Measurements from ENCODE around the gene FBXL22.
A peak's percentile ranks its signal among the peaks of the same experiment; 100 is the strongest.

Gene FBXL22, protein sequence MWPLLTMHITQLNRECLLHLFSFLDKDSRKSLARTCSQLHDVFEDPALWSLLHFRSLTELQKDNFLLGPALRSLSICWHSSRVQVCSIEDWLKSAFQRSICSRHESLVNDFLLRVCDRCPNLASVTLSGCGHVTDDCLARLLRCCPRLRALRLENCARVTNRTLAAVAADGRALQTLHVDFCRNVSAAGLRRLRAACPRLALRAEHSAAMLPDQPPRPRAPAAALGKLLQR

DNA sequence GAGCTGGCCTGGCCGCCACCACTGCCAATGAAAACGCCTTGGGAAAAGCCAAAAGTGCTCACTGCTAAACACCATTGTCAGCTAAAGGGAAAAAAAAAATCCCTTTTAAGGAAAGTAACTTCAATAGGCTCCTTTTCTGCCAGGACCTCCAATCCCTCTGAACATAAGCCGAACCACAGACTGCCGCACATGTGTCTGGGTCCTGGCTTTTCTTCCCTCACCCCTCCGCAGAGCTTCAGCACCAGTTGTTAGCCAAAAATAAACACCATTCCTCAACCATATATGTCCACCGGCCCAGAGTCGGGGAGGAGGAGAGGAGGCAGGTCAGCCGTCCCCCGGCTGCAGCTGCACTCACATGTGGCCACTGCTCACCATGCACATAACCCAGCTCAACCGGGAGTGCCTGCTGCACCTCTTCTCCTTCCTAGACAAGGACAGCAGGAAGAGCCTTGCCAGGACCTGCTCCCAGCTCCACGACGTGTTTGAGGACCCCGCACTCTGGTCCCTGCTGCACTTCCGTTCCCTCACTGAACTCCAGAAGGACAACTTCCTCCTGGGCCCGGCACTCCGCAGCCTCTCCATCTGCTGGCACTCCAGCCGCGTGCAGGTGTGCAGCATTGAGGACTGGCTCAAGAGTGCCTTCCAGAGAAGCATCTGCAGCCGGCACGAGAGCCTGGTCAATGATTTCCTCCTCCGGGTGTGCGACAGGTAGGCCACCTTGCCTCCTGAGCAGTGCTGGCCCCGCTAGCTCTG lies at the start of gene FBXL22:
TSS of gene FBXL22 (plus strand) at position 350 of the 753 bp plus-strand sequence. CDS start at position 356, 6 bp downstream.
- no peak for ATAC-seq
- DNase-seq, result no peak

DNA sequence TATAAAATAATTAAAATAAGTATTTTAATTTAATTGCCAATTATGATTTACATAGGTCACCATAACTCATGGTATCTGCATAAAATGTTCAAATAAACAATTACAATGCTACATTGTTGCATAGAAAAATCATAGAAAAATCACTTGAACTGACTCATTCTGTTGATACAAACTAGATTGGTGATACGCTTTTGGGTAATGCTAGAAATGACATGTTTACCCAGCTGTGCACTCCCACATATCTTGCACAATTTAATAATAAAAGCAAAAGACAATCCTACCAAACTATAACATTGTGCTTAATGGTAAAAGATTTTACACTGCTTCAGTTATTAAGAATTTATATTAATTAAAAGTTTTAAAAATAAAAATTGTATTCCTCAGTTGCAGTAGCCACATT lies 45.8 kb upstream of the FBXL22 start:
- ATAC-seq, result no peak
- DNase-seq, result no peak

DNA sequence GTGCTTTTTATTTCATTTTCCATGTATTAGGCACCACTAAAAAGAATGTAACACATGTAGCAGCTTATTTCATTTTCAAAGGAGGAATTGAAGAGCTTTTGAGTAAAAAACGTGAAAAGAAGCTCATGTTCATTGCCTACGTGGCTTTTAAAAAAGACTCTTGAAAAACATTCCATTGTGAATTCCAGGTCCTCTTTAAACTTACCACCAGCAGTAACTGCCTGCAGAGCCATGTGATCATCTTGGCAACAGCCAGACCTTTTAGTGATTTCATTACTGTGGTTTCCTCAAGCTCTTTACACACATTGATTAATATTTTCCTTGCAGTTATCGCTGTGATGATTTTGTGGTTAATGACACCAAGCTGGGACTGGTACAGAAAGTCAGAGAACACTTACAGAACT lies 43.8 kb upstream of the FBXL22 start:
- ATAC-seq, result peak; percentile 89
- no peak for DNase-seq

DNA sequence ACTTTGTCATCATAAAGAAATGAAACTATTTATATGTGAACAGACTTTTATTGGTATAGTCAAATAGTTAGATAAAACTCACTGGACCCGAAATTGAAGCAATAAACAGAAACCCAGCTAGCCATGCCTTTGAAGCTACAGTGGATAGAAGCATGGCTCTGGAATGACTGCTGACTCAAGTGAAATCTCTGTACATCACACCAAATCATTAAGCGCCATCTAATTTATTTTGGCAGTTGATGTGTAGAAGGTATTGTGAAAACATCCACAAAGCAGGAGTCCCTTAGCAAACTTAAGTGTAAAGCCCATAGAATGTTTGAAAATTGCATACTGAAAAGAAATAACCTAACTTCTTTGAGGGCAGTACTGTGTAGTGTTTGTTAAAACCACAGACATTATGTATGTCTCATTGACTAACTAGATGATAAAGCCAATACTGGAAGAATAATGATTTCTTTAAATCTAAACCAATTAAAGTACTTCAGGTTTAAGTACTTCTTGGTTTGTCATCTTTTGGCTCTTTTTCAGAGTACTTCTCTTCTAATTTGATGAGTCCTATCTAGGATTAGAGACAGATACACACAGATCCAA lies 42.8 kb upstream of the FBXL22 start:
- ATAC-seq (no peak), DNase-seq (no peak)

DNA sequence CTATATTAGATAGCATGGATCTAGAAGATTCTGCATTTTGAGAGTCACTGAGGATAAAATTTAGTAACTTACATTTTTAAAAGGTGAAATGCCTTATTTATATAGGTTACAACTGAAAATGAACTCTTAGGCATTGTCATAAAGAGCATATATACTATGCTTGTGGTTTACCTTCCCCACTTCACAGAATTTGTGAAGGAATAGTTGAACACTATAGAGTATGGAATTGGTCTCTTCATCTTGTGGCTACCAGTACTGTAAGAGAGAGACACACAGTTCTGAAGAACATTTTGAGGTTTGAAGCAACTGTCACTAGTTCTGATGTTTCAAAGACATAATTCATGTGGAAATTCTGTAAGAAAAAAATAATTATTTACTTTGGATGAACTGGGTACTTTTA lies 41.7 kb upstream of the FBXL22 start:
- ATAC-seq, result peak; percentile 67

DNA sequence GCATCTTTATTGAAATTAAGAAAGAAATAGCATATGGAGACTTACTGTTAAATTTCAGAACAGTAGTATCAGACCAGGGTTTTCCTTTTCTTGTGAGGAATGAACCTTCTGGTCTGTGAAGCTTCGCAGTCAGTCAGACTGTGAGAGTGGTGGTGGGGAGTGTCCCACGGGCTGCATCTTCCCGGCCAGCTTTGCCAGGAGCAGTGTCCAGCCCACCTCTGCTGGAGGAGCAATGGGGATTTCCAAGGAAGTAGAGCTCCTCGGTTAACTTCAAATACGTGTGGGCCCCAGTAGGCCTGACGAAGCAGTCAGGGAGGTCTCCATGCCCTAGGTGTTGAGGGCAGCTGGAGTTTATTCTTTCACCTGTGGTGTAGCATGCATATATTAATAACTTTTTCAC lies 40.9 kb upstream of the FBXL22 start:
- ATAC-seq (no peak), DNase-seq (no peak)

More for the DNA sequence above, 41.7 kb upstream of the FBXL22 start:
- DNase-seq, result no peak

DNA sequence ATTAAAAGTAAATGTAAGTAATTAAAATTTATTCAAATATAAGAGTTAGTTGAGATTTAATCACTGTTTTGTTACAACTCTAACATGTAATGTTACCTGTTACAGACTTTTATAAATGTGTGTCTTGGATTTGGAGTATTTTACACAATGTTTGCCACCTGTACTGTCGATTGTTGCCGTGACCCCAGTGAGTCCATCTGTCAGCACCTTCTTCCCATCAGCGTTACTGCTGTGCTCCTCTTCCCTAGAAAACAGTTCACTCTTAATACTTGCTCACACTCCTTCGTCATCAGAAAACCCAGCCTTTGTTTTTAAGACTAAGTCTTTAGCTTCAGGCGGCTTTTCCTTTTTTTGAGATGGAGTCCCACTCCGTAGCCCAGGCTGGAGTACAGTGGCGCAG lies 40.5 kb upstream of the FBXL22 start:
- no peak for DNase-seq
- no peak for ATAC-seq

DNA sequence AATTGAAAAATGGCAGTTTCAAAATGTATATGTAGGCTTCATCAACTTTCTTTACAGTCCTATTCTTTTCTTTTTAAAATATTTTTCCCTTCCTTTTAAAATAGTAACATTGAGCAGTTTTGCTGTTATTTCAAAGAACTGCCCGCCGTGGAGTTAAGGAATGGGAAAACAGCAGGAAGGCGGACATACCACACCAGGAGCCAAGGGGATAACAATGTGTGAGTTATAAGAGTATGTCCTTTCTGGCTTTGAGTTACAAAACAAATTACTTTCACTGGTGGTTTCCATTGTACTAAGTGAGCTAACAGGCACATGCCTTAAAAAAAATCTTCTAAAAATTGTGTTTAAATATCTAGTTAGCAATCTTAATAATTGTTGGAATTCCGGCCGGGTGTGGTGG lies 37.4 kb upstream of the FBXL22 start:
- no peak for ATAC-seq
- DNase-seq, result no peak

DNA sequence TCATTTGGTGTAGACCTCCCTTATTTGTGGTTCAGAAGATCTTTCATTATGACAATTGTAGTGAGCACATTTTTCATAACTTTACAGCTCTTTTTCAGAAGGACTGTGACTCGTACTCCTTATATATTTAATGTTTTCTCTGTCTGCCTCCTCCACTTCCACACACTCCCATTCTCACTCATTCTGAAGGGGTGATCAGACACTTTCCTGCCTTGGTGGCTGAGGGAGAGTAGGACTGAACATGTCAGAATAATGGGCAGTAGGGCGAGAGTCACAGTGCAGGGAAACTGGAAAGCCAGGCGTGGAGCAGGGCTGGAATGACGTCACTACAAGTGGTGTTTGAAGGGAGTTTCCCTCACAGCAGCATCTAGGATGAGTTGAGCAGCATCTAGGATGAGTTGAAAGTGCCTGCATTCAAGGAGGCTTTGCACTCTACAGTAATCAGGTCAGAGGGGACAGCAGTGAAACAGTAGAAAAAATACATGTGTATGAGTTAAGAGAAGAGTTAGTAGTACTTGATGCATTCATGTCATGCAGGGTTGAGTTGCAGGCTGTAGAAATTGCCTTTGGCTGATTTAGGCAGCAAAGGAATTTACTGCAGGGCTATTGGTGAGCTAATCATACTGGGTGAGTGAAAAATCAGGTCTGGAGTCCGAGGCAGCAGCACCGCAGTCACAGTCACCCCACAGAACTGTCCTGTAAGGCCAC lies 36.3 kb upstream of the FBXL22 start:
- ATAC-seq (peak; percentile 96), DNase-seq (peak; percentile 65)

DNA sequence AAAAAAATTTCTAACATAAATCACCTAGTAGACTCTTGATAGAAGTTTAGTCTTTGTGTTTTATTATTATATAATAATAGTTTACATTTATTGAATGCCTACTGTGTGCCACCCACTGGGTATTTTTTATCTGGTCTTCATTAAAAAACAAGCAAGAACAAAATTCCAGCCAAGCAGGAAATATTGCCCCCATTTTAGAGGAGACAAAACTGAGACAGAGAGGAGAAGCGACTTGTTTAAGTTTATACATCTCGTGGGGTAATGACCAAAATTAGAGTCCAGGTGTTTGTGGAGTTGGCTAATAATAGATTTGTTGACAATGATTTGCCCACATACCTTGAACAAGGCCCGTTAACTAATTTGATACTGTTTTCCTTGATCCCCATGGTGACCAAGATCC lies 33.1 kb upstream of the FBXL22 start:
- DNase-seq (no peak), ATAC-seq (no peak)

DNA sequence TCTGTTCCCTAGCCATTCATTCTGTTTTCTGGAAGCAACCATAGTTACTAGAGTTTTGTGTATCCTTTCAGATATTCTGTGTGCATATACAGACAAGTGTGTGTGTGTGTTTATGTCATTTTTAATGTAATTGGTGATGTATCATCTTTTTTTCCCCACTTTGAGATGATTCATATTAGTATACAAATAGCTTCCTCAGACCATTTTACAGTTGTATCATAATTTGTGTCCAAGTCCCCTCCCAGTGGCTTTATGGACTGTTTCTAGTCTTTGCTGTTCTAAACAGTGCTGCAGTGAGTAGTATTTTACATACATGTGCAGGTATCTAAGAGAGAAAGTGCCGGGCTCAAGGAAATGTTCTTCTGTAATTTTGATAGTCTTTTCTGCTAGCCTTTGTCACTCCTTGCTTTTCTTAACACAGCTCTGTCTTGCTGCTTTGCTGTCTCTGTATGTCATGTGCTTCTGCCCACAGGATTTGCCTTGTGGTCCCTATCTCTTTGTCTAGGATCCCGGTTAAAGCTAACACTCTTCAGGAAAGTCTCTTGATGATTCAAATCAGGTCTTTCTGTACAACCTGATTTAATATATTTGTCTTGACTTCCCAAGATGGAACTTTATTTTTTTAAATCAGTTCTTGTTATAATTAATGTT lies 31.5 kb upstream of the FBXL22 start:
- no peak for DNase-seq

DNA sequence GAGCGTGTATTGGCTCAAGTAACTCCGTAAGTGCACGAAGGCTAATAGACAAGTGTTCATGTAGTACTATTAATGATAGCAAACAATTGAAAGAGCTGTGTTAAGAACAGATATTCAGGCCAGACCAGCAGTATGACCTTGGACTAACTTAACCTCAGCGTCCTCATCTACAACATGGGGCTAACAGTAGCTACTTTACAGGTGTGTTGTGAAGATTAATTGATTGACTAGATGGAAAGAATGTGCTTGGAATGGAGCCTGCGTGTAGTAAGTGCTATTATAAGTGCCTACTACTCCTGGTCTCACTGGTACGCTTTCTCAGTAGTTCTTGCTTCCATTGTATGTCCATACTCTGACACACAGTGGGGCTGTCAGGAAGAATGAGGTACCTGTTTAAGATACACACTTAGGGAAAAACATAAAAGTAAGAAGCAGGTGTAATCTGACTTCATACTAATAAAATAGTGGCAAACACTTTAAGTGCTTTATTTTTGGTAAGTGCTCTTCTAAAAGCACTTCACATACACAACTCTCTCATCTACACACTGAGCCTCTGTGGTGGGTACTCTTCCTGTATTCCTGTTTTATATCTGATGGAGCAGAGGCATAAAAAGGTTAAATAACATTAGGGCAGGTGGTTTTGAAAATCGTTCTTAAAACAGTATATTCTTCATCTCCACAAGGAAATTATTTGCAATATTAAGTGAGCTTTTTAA lies 24.3 kb upstream of the FBXL22 start:
- DNase-seq (no peak), ATAC-seq (no peak)

More for the DNA sequence above, 31.5 kb upstream of the FBXL22 start:
- ATAC-seq, result no peak

DNA sequence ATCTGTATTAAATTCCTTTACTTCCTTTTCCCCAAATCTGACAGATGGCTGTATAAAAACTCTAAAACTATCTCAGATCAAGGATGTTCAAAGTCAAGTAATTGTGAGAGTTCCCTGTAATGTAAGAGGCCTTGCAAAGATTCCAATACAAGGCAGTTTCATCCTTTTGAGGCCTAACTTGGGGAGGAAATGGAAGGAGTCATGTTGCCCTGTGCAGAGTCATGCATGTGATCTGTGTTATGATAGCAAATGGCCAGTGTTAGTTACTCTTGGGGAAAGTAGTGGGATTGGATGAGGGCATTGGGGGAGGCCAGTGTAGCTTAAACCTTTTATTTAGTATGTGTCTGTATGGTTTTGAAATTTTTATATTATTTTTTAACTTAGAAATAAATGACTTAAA lies 23.7 kb upstream of the FBXL22 start:
- no peak for DNase-seq
- no peak for ATAC-seq

DNA sequence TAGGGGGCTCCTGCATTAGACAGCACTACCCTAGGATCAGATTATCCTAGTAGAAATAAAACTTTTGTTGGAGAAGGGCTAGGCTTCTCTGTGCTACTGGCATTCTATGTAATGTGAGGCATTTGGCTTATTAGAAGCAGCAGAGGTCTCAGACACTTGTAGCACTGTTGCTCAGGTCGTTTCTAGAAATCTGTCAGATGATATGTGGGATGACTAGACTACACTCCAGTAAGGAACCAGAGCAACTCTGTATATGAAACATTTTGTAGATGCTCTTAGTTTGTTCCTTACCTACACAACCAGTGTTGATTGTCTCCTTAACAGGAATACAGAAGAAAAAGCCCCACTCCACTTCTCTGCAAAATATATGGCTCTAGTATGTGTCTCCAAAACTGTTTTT lies 21.9 kb upstream of the FBXL22 start:
- ATAC-seq (peak; percentile 28), DNase-seq (no peak)

DNA sequence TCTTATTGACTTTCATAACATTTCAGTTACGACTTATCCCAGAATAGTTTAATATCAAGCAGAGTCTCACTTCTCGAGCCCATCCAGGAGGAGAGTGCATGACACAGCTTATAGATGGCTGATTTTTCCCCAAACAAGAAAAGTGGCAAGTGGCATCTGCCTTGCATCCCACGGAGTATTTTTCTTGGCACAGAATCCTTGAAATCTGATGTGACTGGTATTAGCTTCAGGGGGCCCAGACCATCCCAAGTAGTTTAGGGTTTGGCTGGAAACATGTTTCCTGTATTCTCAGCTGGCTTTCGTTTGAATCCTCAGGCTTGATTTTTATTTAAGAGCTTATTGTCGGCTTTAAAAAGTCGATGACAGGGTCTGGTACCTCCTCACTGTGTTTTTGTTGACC lies 20.7 kb upstream of the FBXL22 start:
- ATAC-seq (no peak), DNase-seq (no peak)

DNA sequence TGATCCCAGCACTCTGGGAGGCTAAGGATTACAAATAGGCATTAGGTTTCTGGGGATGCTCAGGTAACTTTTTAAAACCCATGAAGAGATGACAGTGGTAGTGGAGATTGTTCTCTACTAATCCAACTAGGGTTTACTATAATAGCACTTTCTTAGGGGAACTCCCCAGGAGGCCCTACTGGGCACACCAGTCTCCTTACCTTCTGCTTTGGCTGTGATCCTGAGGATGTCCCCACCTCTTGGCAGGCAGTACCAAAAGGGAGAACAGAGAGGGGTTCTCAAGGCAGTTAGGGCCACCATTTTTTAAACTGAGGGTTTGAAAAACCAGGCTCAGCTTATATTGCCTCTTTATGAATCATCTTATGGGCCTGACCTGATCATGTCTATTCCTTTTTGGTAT lies 15.0 kb upstream of the FBXL22 start:
- ATAC-seq (no peak), DNase-seq (no peak)

DNA sequence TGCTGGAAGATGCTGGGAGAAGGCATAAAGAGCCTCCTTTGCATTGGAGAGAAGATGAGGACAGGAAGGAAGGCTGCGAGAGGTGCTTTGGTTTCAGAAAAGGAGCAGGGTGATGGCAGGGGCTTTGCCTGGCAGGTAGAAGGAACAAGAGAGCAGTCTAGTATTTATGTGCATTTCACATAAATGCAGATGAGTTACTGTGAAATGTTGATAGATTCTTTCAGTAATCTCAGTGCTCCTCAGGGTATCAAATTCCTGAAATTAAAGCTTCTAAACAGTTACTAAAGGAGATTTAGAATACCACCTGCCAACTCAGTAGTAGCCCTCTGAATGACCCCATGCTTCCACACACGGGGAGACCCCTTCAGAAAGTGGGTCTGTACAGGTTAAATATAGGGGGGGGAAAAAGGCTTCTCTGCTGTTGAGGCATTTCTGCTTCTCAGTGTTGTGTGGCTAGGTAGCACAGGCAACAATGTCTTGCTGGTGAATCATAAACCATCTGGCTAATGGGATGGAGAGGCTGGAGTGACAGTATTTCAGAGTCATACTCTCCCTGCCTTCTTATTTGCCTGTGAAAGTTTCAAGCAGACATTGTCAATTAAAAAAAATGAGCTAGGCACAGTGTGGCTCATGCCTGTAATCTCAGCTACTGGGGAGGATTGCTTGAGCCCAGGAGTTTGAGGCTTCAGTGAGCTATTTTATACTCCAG lies 14.3 kb upstream of the FBXL22 start:
- DNase-seq, result no peak
- peak; percentile 57 for ATAC-seq

DNA sequence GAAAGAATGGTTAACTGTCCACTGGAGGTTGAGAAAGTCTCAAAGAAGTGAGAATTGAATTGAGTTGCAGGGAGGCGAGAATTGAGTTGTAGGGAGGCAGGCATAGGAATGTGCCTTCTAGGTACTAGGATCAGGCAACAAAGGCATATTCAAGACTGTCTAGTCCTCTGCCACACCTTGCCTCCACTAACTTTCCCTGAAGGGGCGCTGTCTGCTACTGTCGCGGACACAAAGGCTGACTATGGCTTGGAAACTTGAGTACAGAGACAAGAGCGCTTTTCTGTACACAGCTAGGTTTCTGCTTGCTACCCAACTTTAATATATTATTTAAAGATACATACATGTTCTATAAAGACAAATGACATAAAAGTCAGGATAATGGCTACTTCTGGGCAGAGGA lies 10.4 kb upstream of the FBXL22 start:
- no peak for DNase-seq

DNA sequence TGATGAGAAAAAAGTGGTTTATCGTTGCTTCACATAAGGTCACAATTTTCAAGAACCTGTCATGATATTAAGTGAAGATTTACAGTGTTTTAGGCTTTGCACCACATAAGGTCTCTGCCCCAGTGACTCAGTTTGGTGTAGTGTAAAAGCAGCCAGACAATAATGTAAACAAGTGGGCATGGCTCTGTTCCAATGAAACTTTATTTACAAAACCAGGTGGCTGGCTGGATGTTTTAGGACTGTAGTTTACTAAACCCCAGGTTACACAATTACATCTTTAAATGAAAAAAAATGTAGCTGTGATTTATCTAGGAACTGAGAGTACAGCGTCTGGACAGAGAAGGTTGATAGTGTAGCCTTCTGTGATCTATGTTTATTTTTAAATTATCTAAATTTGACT lies 9.7 kb upstream of the FBXL22 start:
- no peak for DNase-seq
- no peak for ATAC-seq

More for the DNA sequence above, 10.4 kb upstream of the FBXL22 start:
- ATAC-seq, result no peak

DNA sequence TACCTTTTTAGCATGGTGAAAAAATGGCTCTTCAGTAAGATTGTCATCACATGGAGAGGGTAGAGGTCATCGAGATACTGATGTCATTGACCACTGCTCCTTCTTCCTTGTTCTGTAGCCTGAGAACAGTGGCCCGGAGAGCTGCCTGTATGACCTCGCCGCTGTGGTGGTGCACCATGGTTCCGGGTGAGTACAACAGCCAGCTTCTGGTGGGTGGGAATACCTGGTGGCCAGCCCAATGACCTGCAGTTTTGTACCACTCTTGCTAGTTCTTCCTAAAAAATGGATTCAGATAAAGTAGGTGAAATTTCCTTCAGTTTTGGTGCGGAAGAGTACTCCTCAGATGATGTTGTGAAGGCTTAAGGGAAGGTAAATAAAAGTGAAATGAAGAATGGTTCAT lies 8.4 kb upstream of the FBXL22 start:
- no peak for DNase-seq
- no peak for ATAC-seq
